Measurements from ENCODE around the gene TRAF3IP1. TPM values are rescaled to one million over a fixed set of nuclear protein-coding genes. Genes with fewer than 3 reads are reported as not detected.

The TRAF3IP1 gene
- total RNA-seq, 4 donors from 2014 or later = 11.0 to 27.2 (median 13.4) TPM

DNA sequence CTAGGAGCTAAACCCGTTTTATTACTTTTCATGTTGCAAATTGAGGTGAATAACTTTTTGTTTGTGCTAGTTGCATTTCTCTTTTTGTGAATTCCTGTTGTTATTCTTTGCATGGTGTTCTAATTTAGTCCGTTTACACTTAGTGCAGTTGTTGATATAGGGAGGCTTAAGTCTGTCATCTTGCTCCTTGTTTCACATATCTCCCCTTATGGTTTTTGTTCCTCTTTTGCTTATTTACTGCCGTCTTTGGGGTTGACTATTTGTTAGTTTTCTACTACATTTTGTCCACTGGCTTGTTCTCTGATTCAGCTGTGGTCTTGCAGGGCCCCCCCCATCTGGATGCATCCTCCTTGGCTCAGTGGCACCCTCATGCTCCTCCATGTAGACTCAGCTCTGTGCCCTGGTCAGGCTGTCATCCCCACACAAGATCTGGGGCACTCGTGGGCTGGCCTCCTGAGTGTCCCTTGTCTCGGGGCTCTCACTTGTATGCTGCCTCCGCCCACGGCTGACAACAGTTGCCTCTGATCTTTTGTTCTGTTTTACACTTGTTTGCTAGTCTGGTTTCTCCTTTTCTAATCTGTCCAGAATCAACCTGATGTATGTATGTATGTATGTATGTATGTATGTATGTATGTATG lies 63.5 kb downstream of the TRAF3IP1 start:
- no peaks in the 10 kb centered on the region for H3K27me3 ChIP-seq
- H3K4me1 ChIP-seq = no peaks in the 10 kb centered on the region
- H3K9me3 ChIP-seq = no peaks in the 10 kb centered on the region
- H3K27ac ChIP-seq = no peak overlapping the region
- H3K36me3 ChIP-seq = no peaks in the 10 kb centered on the region
- no peak for DNase-seq
- TF ChIP-seq, protein P1, sequence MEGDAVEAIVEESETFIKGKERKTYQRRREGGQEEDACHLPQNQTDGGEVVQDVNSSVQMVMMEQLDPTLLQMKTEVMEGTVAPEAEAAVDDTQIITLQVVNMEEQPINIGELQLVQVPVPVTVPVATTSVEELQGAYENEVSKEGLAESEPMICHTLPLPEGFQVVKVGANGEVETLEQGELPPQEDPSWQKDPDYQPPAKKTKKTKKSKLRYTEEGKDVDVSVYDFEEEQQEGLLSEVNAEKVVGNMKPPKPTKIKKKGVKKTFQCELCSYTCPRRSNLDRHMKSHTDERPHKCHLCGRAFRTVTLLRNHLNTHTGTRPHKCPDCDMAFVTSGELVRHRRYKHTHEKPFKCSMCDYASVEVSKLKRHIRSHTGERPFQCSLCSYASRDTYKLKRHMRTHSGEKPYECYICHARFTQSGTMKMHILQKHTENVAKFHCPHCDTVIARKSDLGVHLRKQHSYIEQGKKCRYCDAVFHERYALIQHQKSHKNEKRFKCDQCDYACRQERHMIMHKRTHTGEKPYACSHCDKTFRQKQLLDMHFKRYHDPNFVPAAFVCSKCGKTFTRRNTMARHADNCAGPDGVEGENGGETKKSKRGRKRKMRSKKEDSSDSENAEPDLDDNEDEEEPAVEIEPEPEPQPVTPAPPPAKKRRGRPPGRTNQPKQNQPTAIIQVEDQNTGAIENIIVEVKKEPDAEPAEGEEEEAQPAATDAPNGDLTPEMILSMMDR (IDR thresholded peaks at IDR 0.05) = no peak
- no peak for TF ChIP-seq POLR2A (IDR thresholded peaks at IDR 0.05)
- H3K4me3 ChIP-seq = no peak overlapping the region

DNA sequence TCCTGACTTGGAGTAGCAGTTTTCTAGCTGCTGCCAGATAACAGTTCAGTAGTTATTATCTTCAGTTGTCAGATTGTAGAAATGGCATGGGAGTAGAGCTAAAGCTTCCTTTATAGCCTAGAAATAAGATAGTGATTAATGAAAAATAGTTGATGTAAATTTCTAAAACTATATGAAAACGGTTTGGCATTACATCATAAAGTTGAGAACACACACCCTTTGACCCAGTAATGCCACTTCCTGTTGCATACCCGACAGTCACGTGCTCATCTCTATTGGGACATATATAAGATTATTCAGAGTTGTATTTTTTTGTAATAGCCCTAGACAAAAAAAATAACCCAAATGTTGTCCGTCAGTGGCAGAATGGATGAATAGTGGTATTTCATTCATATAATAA lies 67.0 kb downstream of the TRAF3IP1 start:
- Histone ChIP-seq H3K4me1 (no peaks in the 10 kb centered on the region), H3K27me3 (no peaks in the 10 kb centered on the region), H3K9me3 (no peaks in the 10 kb centered on the region), H3K4me3 (no peak overlapping the region), H3K27ac (no peak overlapping the region), H3K36me3 (no peaks in the 10 kb centered on the region)
- no peak for DNase-seq
- TF ChIP-seq, protein P1 (IDR thresholded peaks at IDR 0.05) = no peak
- no peak for TF ChIP-seq POLR2A (IDR thresholded peaks at IDR 0.05)

DNA sequence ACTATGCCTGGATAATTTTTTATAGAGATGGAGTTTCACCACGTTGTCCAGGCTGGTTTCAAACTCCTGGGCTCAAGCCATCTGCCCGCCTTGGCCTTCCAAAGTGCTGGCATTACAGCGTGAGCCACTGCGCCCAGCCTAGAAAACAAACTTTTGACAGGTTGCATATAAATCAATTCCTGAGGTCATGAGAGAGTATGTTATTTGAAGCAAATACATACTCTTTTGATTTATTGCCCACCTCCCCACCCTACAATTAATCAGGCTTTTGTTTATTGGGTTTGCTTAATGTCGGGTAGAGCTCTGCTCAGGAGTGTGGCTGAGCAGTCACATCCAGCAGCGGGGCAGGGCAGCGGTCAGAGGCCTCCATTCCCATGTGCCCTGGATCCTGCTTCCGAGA lies 68.5 kb downstream of the TRAF3IP1 start:
- no peak for DNase-seq
- Histone ChIP-seq H3K27me3 (no peaks in the 10 kb centered on the region), H3K4me3 (no peak overlapping the region), H3K4me1 (no peaks in the 10 kb centered on the region), H3K9me3 (no peaks in the 10 kb centered on the region), H3K36me3 (no peaks in the 10 kb centered on the region), H3K27ac (no peak overlapping the region)
- no peak for TF ChIP-seq POLR2A (IDR thresholded peaks at IDR 0.05)
- TF ChIP-seq, protein P1 (IDR thresholded peaks at IDR 0.05) = no peak

DNA sequence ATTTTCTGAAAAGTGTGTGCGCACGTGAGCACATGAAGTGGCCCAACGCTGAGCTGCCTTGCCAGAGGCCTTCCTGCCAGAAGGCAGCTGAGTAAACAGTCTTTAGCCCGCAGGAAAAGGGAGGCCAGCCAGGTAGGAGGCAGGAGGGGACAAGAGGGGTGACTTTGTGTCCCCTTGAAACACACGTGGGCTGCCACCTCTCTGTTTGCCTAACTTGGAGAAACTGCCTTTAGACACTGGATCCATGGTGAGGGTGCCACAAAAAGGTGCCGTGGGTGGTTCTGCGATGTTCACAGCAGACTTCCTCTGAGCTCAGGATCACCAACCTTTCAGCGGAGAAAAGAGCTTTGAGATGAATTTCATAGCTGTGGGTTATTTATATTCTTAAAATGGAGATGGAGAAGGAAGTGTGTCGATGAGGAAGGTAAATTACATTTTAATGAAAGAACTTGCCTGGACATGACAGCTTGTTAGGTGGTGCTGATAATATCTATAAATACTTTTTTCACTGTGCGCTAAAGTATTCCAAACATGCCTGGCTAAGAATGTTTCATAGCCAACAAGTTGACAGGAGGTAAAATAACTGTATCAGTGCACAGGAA lies 69.8 kb downstream of the TRAF3IP1 start:
- no peak overlapping the region for H3K4me3 ChIP-seq
- H3K4me1 ChIP-seq = no peaks in the 10 kb centered on the region
- no peaks in the 10 kb centered on the region for H3K9me3 ChIP-seq
- no peak for DNase-seq
- no peak for TF ChIP-seq POLR2A (IDR thresholded peaks at IDR 0.05)
- TF ChIP-seq, protein P1 (IDR thresholded peaks at IDR 0.05) = no peak
- no peaks in the 10 kb centered on the region for H3K27me3 ChIP-seq
- H3K27ac ChIP-seq = no peak overlapping the region
- H3K36me3 ChIP-seq = no peaks in the 10 kb centered on the region

DNA sequence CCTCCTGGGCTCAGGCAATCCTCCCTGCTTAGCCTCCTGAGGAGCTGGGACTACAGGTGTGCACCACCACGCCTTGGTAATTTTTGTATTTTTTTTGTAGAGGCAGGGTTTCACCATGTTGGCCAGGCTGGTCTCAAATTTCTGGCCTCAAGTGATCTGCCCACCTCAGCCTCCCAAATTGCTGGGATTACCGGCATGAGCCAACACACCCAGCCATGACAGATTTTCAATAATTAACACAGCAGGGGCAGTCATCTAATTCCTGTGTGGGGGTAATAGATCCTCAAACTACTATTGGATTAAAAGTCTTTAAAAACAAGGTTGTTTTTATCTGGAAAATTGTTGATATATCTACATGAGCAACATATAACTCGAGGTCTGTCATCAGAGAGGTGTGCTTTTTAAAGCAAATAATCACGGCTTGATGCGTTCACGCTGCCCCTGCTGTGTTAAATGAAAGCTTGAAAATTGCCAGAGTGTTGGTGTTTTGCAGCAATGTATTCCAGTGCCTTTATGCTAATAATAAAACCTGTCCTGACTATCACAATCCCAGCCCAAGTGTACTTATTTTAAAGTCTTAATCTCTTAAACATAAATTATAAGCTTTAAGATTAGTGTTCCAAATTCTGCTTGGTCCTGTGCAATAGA lies 70.8 kb downstream of the TRAF3IP1 start:
- H3K27ac ChIP-seq = no peak overlapping the region
- TF ChIP-seq POLR2A (IDR thresholded peaks at IDR 0.05) = no peak
- TF ChIP-seq, protein P1 (IDR thresholded peaks at IDR 0.05) = no peak
- H3K27me3 ChIP-seq = no peaks in the 10 kb centered on the region
- no peaks in the 10 kb centered on the region for H3K4me1 ChIP-seq
- H3K9me3 ChIP-seq = no peaks in the 10 kb centered on the region
- no peak for DNase-seq
- no peaks in the 10 kb centered on the region for H3K36me3 ChIP-seq
- no peak overlapping the region for H3K4me3 ChIP-seq
